KMS-11 (cell line): Measurements from ENCODE around the gene PRKD2.

ENCODE experiments used
- H2AFZ ChIP-seq: fragments of 200-600 bp; sonication (generic); 2 replicates; pipeline ENCODE4 v1.6.1; 2016; ENCODE audit warnings: antibody characterized with exemption, mixed run types, low read depth
- H3K27ac ChIP-seq: fragments of 200-600 bp; sonication (generic); 2 replicates; pipeline ENCODE4 v1.6.1; 2016; ENCODE audit warnings: mild to moderate bottlenecking, mixed run types
- H3K27me3 ChIP-seq: fragments of 200-600 bp; sonication (generic); 2 replicates; pipeline ENCODE4 v1.6.1; 2017; ENCODE audit warnings: mild to moderate bottlenecking, low read depth, mixed run types, moderate library complexity; ENCODE audit not compliant: insufficient read depth
- H3K36me3 ChIP-seq: fragments of 200-600 bp; sonication (generic); 2 replicates; pipeline ENCODE4 v1.6.1; 2017; ENCODE audit warnings: mild to moderate bottlenecking, mixed run types; ENCODE audit not compliant: insufficient read depth
- H3K4me1 ChIP-seq: fragments of 200-600 bp; sonication (generic); 2 replicates; pipeline ENCODE4 v1.6.1; 2016; ENCODE audit warnings: mild to moderate bottlenecking, low read depth, mixed run types; ENCODE audit not compliant: poor library complexity, severe bottlenecking
- H3K4me2 ChIP-seq: fragments of 200-600 bp; sonication (generic); 2 replicates; pipeline ENCODE4 v1.7.0; 2016; ENCODE audit warnings: mild to moderate bottlenecking, mixed run types
- H3K4me3 ChIP-seq: fragments of 200-600 bp; sonication (generic); IDR thresholded peaks from 2 replicates; pipeline ENCODE4 v1.6.1; 2017; ENCODE audit warnings: low read depth, low read length, mixed read lengths; ENCODE audit not compliant: insufficient read depth
- H3K79me2 ChIP-seq: fragments of 200-600 bp; sonication (generic); 2 replicates; pipeline ENCODE4 v1.6.1; 2016; ENCODE audit warnings: low read depth, mixed run types; ENCODE audit not compliant: insufficient read depth
- H3K9ac ChIP-seq: fragments of 200-600 bp; sonication (generic); 2 replicates; pipeline ENCODE4 v1.6.1; 2016; ENCODE audit warnings: mild to moderate bottlenecking, mixed run types
- H4K20me1 ChIP-seq: fragments of 200-600 bp; sonication (generic); 2 replicates; pipeline ENCODE4 v1.6.1; 2016; ENCODE audit warnings: mild to moderate bottlenecking, mixed run types; ENCODE audit not compliant: insufficient read depth
- CTCF ChIP-seq: fragments of 200-600 bp; sonication (generic); conservative IDR thresholded peaks from 2 replicates; pipeline ENCODE4 v1.6.1; 2017; ENCODE audit warnings: low read depth, mild to moderate bottlenecking, antibody characterized with exemption, low read length, moderate library complexity, mixed read lengths

PRKD2 gene

GRCh38 chr19:46654621-46655152, 62.2 kb downstream of the PRKD2 start:
- H3K4me2 ChIP-seq: no peak overlapping the region
- no peak overlapping the region for H3K27ac ChIP-seq
- no peak overlapping the region for H3K9ac ChIP-seq
- H4K20me1 ChIP-seq: no peaks in the 10 kb centered on the region
- no peak overlapping the region for H3K4me3 ChIP-seq
- no peaks in the 10 kb centered on the region for H3K79me2 ChIP-seq
- H3K27me3 ChIP-seq: peaks cover 78% of the 10 kb centered on the region
- H2AFZ ChIP-seq: no peak overlapping the region
- H3K4me1 ChIP-seq: peaks cover 11% of the 10 kb centered on the region
- no peak for TF ChIP-seq CTCF
- H3K36me3 ChIP-seq: no peaks in the 10 kb centered on the region

GRCh38 chr19:46650445-46650844, 66.5 kb downstream of the PRKD2 start:
- Histone ChIP-seq H4K20me1 (no peaks in the 10 kb centered on the region), H3K4me3 (no peak overlapping the region), H3K4me1 (no peaks in the 10 kb centered on the region), H3K4me2 (no peak overlapping the region), H3K79me2 (no peaks in the 10 kb centered on the region), H3K9ac (no peak overlapping the region), H3K27ac (no peak overlapping the region), H3K27me3 (peaks cover 48% of the 10 kb centered on the region), H2AFZ (no peak overlapping the region), H3K36me3 (no peaks in the 10 kb centered on the region)
- no peak for TF ChIP-seq CTCF

GRCh38 chr19:46648961-46649960, 67.7 kb downstream of the PRKD2 start:
- no peaks in the 10 kb centered on the region for H3K4me1 ChIP-seq
- no peak for TF ChIP-seq CTCF
- H2AFZ ChIP-seq: no peak overlapping the region
- H3K27me3 ChIP-seq: peaks cover 43% of the 10 kb centered on the region
- no peak overlapping the region for H3K27ac ChIP-seq
- no peaks in the 10 kb centered on the region for H3K36me3 ChIP-seq
- no peak overlapping the region for H3K9ac ChIP-seq
- H3K4me3 ChIP-seq: no peak overlapping the region
- H3K79me2 ChIP-seq: no peaks in the 10 kb centered on the region
- no peaks in the 10 kb centered on the region for H4K20me1 ChIP-seq
- no peak overlapping the region for H3K4me2 ChIP-seq

- H3K79me2 ChIP-seq: no peaks in the 10 kb centered on the region
- TF ChIP-seq CTCF: no peak
- no peak overlapping the region for H3K27ac ChIP-seq
- H3K4me2 ChIP-seq: no peak overlapping the region
- no peak overlapping the region for H3K4me3 ChIP-seq
- H3K36me3 ChIP-seq: no peaks in the 10 kb centered on the region
- H3K4me1 ChIP-seq: no peaks in the 10 kb centered on the region
- no peaks in the 10 kb centered on the region for H4K20me1 ChIP-seq
- no peak overlapping the region for H3K9ac ChIP-seq
- peaks cover 33% of the 10 kb centered on the region; the same call in 1 of the 2 replicates for H3K27me3 ChIP-seq
- no peak overlapping the region for H2AFZ ChIP-seq
Observed at GRCh38 chr19:46648060-46648960, 68.6 kb downstream of the PRKD2 start.
